Ishikawa (cell line): Measurements from ENCODE around the gene PDE4D.

Experiments used
- CREB1 ChIP-seq: IDR thresholded peaks from 2 replicates; pipeline ENCODE4 v1.6.1; 2012; ENCODE audit warnings: low read depth
- EGR1 ChIP-seq: IDR thresholded peaks from 2 replicates; pipeline ENCODE4 v1.6.1; 2012
- EP300 ChIP-seq: IDR thresholded peaks from 2 replicates; pipeline ENCODE4 v1.6.1; 2012; ENCODE audit warnings: borderline replicate concordance
- MAX ChIP-seq: IDR thresholded peaks from 2 replicates; pipeline ENCODE4 v1.6.1; 2012
- NFIC ChIP-seq: IDR thresholded peaks from 2 replicates; pipeline ENCODE4 v1.6.1; 2012
- RAD21 ChIP-seq: IDR thresholded peaks from 2 replicates; pipeline ENCODE4 v1.6.1; 2012; ENCODE audit warnings: low read depth
- REST ChIP-seq: IDR thresholded peaks from 2 replicates; pipeline ENCODE4 v1.6.1; 2012; ENCODE audit warnings: low read depth, mild to moderate bottlenecking
- TAF1 ChIP-seq: IDR thresholded peaks from 2 replicates; pipeline ENCODE4 v1.6.1; 2012; ENCODE audit warnings: low read depth, mild to moderate bottlenecking
- TCF12 ChIP-seq: IDR thresholded peaks from 2 replicates; pipeline ENCODE4 v1.6.1; 2012; ENCODE audit warnings: low read depth
- YY1 ChIP-seq: IDR thresholded peaks from 2 replicates; pipeline ENCODE4 v1.6.1; 2012; ENCODE audit warnings: low read depth

- TF ChIP-seq MAX (no peak), RAD21 (no peak), TCF12 (no peak), YY1 (no peak), REST (no peak), CREB1 (no peak), NFIC (no peak), TAF1 (no peak), EP300 (no peak), EGR1 (no peak)
Observed at GRCh38 chr5:58999804-59000203, 893.7 kb downstream of the PDE4D start.
